Panc1 (cell line): ENCODE measurements around the gene SERINC3. TPM values are rescaled to one million over a fixed set of nuclear protein-coding genes. Genes with fewer than 3 reads are reported as not detected.

ENCODE experiments used
- ATAC-seq: fragments of 200-7000 bp; cut with Tn5 transposase; 2 replicates; pipeline ENCODE4 v1.9.1; 2020; ENCODE audit warnings: mild to moderate bottlenecking, moderate library complexity
- BruUV-seq: library from RNA; stranded (reverse); fragments of 400-500 nt; replicated peaks from 2 replicates; lab custom pipeline; 2021; lab: Mats Ljungman, UMichigan
- CTCF ChIA-PET: fragments of 300-600 bp; sonication (Branson Sonifier 250); formaldehyde crosslinking; loops from one replicate; lab custom pipeline; 2022; ENCODE audit warnings: antibody characterized with exemption; lab: Charles Lee
- POLR2A ChIA-PET: fragments of 300-600 bp; sonication (Branson Sonifier 250); formaldehyde crosslinking; loops from one replicate; lab custom pipeline; 2022; ENCODE audit warnings: antibody characterized with exemption; lab: Charles Lee
- DNase-seq: peaks from one replicate; pipeline ENCODE4 v3.0.0-alpha.2; 2010; ENCODE audit warnings: low read depth, low spot score
- H3K27ac ChIP-seq: 2 replicates; pipeline ENCODE4 v1.5.1; 2011; ENCODE audit warnings: mild to moderate bottlenecking, low read length, inconsistent platforms
- H3K27me3 ChIP-seq: fragments of 200-500 bp; sonication (Bioruptor generic); 2 replicates; pipeline ENCODE4 v1.6.0; 2014; ENCODE audit warnings: low read length, inconsistent platforms; ENCODE audit not compliant: control insufficient read depth, insufficient read depth
- H3K36me3 ChIP-seq: fragments of 200-500 bp; sonication (Bioruptor generic); 2 replicates; pipeline ENCODE4 v1.5.1; 2014; ENCODE audit warnings: inconsistent platforms, mild to moderate bottlenecking, low read length, moderate library complexity; ENCODE audit not compliant: control insufficient read depth, insufficient read depth
- H3K4me1 ChIP-seq: 2 replicates; pipeline ENCODE4 v1.5.1; 2011; ENCODE audit warnings: inconsistent platforms, mild to moderate bottlenecking, low read length, moderate library complexity; ENCODE audit not compliant: control insufficient read depth, insufficient read depth
- H3K4me3 ChIP-seq, 2 experiments: 2 replicates each; pipeline ENCODE4 v1.5.1; 2011 to 2012; ENCODE audit warnings: low read depth in 2 of 2, low read length in 2 of 2, mild to moderate bottlenecking in 2 of 2, inconsistent platforms in 1 of 2, moderate library complexity in 1 of 2
- H3K9me3 ChIP-seq: fragments of 200-500 bp; sonication (Bioruptor generic); 2 replicates; pipeline ENCODE4 v1.5.1; 2014; ENCODE audit warnings: low read depth, mild to moderate bottlenecking, inconsistent platforms, low read length, moderate library complexity; ENCODE audit not compliant: control insufficient read depth, insufficient read depth
- CTCF ChIP-seq: fragments of 450-650 bp; IDR thresholded peaks from 2 replicates; pipeline ENCODE4 v1.5.1; 2017; ENCODE audit warnings: mild to moderate bottlenecking
- POLR2AphosphoS5 ChIP-seq: IDR thresholded peaks from 2 replicates; pipeline ENCODE4 v1.6.1; 2012; ENCODE audit warnings: mild to moderate bottlenecking, low read depth, low read length, moderate library complexity
- SIN3A ChIP-seq: IDR thresholded peaks from 2 replicates; pipeline ENCODE4 v1.6.1; 2012; ENCODE audit warnings: low read depth, mild to moderate bottlenecking, low read length, moderate library complexity, borderline replicate concordance; ENCODE audit not compliant: insufficient read depth
- TCF7L2 ChIP-seq: IDR thresholded peaks from 2 replicates; pipeline ENCODE4 v1.6.1; 2011; ENCODE audit warnings: mild to moderate bottlenecking, low read depth, low read length, inconsistent platforms
- in situ Hi-C: cut with HindIII; loops from 2 replicates; pipeline ENCODE4 v1.10.0; 2016; ENCODE audit warnings: low sequenced_read_pairs, low pct_unique_long_range_greater_than_20kb
- intact Hi-C: fragments of 100-400 bp; cut with micrococcal nuclease; formaldehyde crosslinking; loops from one replicate; pipeline ENCODE4 v1.10.0; 2022; ENCODE audit not compliant: unreplicated experiment
- total RNA-seq: library from RNA; stranded (reverse); gene quantifications from one replicate; pipeline ENCODE4 v1.2.1, GENCODE V29; 2021; ENCODE audit not compliant: unreplicated experiment
- TF ChIP-seq, protein P1 (sequence below), 2 experiments: IDR thresholded peaks; 2 replicates each; pipeline ENCODE4 v1.6.1; 2011 to 2012; ENCODE audit warnings: low read depth in 2 of 2, control low read depth in 1 of 2, low read length in 1 of 2, mild to moderate bottlenecking in 1 of 2, moderate library complexity in 1 of 2; ENCODE audit not compliant: insufficient read depth in 1 of 2

Gene SERINC3
- total RNA-seq, 1 experiment from 2014 or later: 76.4 TPM

- no TSS peak for BruUV-seq
- Histone ChIP-seq H3K27me3 (no peaks in the 10 kb centered on the region), H3K27ac (no peak overlapping the region), H3K36me3 (no peaks in the 10 kb centered on the region), H3K4me3 (no peak overlapping the region), H3K4me1 (peaks cover 8% of the 10 kb centered on the region; the same call in 1 of the 2 replicates), H3K9me3 (no peaks in the 10 kb centered on the region)
- TF ChIP-seq, protein P1, sequence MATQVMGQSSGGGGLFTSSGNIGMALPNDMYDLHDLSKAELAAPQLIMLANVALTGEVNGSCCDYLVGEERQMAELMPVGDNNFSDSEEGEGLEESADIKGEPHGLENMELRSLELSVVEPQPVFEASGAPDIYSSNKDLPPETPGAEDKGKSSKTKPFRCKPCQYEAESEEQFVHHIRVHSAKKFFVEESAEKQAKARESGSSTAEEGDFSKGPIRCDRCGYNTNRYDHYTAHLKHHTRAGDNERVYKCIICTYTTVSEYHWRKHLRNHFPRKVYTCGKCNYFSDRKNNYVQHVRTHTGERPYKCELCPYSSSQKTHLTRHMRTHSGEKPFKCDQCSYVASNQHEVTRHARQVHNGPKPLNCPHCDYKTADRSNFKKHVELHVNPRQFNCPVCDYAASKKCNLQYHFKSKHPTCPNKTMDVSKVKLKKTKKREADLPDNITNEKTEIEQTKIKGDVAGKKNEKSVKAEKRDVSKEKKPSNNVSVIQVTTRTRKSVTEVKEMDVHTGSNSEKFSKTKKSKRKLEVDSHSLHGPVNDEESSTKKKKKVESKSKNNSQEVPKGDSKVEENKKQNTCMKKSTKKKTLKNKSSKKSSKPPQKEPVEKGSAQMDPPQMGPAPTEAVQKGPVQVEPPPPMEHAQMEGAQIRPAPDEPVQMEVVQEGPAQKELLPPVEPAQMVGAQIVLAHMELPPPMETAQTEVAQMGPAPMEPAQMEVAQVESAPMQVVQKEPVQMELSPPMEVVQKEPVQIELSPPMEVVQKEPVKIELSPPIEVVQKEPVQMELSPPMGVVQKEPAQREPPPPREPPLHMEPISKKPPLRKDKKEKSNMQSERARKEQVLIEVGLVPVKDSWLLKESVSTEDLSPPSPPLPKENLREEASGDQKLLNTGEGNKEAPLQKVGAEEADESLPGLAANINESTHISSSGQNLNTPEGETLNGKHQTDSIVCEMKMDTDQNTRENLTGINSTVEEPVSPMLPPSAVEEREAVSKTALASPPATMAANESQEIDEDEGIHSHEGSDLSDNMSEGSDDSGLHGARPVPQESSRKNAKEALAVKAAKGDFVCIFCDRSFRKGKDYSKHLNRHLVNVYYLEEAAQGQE (IDR thresholded peaks at IDR 0.05; ENCODE audit: insufficient read depth in 1 of 2, low read depth in 2 of 2, low read length in 1 of 2): no peak
- TF ChIP-seq TCF7L2 (no peak), POLR2AphosphoS5 (no peak), SIN3A (no peak), CTCF (no peak)
- intact Hi-C loops (no loop called here), in situ Hi-C loops (no loop called here)
- CTCF ChIA-PET: no interaction called here
- ATAC-seq: no peak
- POLR2A ChIA-PET: no interaction called here
- no peak for DNase-seq
Measured at GRCh38 chr20:44478206-44478605, 43.7 kb downstream of the SERINC3 start.

- Histone ChIP-seq H3K27me3 (no peaks in the 10 kb centered on the region), H3K36me3 (no peaks in the 10 kb centered on the region), H3K4me3 (no peak overlapping the region; a peak in 1 of 4 replicates), H3K27ac (no peak overlapping the region), H3K4me1 (peaks cover 8% of the 10 kb centered on the region; the same call in 1 of the 2 replicates), H3K9me3 (no peaks in the 10 kb centered on the region)
- in situ Hi-C loops: no loop called here
- DNase-seq (no peak), ATAC-seq (no peak)
- intact Hi-C loops: no loop called here
- ChIA-PET POLR2A (no interaction called here), CTCF (no interaction called here)
- no peak for TF ChIP-seq CTCF
- TF ChIP-seq SIN3A: no peak
- TF ChIP-seq, protein P1 (IDR thresholded peaks at IDR 0.05; ENCODE audit: insufficient read depth in 1 of 2, low read depth in 2 of 2, low read length in 1 of 2): no peak
- TF ChIP-seq TCF7L2: no peak
- no peak for TF ChIP-seq POLR2AphosphoS5
- no TSS peak for BruUV-seq
Measured at GRCh38 chr20:44477151-44477550, 44.7 kb downstream of the SERINC3 start.
